GM21619 (cell line): ENCODE results near the gene HIVEP1.

Experiments
- ATAC-seq: cut with Tn5 transposase; IDR thresholded peaks from one replicate; pipeline ENCODE4 v1.9.1; 2021; ENCODE audit not compliant: unreplicated experiment

Gene HIVEP1

DNA sequence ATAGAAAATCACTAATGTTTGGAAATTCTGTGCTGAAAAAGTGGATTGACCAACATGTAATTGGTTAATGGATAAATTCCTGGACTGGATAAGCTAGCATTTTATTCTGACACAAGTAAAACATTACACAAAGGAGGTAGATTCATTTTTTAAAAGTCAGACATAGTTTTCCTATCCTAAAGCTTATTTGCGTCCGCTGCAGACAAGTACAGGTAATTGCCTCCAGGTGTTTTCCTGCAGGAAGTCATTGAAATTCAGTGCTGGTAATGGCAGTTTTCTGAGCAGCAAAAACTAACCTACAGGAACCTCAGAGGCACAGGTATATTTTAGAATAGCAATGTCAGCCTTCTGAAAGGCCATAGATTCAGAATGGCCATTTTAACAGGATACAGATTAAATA, 20.0 kb upstream of the HIVEP1 start:
- no peak for ATAC-seq

DNA sequence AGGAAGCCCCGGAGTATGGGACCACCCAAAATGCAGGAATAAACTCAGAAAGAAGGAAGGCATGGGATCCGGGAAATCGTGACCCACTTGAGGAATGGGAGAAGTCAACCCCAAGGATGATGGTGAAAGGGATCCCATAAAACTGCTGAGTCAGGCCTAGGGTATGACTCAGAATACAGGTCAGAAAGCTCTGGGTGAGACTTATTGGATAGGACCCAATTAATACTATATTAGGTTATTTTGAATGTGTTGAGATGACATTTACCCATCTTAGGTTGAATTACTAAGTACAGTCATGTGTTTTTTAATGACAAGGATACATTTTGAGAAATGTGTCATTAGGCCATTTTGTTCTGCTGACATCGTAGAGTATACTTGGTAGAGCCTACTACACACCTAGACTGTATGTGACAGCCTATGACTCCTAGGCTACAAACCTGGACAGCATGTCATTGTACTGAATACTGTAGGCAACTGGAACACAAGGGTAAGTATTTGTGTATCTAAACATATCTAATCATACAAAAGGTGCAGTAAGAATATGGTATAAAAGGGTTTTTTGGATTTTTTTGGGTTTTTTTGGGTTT, 17.1 kb upstream of the HIVEP1 start:
- ATAC-seq: no peak

DNA sequence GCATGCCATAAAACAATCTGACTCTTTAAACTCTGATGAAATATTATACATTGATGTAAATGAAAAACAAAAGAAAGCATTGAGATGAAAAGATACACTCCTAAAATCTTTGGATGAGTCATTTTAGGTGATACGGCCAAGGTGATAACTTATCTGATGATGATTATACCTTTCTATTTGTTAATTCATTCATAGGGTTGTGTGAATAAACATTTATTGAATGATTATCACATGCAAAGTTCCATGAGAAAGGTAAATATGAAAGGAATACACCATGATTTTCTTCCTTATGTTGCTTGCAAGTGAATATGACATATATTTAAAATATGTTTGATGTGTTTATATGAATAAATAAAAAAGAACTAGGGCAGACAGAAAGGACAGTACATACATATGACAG, 15.4 kb upstream of the HIVEP1 start:
- no peak for ATAC-seq

DNA sequence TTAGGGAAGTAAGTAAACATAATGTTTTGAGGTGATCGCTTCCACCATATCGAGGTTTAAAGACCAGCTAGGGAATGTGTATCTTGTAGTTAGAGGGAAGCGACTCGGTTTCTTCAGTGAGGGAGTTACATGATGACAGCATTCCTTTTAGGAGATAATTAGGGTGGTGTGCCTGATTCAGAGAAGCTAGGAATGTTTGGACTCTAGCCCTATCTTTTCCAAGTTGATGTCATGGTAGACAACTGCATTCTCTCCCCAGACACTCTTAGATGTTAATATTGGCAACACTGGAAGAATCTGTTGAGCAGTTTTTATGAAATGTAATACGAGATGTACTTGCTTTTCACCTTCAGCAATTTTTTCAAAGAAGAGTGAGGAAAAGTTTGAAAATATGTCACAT, 12.9 kb upstream of the HIVEP1 start:
- no peak for ATAC-seq

DNA sequence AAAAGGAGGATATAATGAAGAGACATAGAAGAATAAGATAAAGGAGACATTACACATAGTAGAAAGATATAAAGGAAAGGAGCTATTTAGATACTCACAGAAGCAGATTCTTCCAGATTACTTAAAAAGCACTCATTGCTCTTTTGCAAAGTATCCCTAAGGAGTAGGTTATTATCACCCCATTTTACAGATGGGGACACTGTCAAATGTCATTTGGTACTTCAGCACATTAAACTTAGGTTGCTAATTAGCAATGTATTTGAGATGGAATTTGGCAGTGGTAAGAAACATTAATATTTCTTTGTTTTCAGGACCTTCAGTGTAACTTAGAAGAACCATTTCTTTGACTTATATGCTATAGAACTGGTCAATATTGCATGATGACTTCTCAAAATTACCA, 11.9 kb upstream of the HIVEP1 start:
- ATAC-seq: no peak

DNA sequence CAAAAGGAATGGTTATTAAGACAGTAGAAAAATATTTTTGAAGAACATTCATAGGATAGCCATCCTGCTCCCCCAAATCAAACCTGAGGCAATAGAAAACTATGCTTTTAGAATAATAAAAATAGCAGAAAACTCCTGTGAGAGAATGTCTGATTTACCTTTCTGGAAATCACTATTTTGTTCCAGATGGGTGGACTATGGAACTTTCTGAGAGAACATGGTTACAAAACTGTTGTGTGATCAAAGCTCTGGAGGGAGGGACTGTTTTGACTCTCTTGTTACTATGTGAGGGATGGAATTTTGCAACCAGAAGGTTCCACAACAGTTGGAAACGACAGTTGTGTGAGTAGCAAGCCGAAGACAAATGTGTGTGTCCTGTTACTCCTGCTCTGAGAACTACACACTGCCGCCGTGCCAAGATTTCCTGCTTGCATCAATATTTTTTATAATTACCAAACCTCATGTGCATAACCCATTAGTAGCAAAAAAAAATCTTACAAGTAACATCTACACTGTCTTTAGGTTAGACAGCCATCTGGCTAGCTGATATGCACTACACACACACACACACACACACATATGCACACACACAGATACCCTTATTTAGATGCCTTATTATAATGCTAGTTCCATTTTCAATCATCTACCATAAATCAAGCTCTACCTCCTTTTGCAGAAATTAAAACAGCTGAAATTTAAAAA, 11.0 kb upstream of the HIVEP1 start:
- ATAC-seq: no peak

DNA sequence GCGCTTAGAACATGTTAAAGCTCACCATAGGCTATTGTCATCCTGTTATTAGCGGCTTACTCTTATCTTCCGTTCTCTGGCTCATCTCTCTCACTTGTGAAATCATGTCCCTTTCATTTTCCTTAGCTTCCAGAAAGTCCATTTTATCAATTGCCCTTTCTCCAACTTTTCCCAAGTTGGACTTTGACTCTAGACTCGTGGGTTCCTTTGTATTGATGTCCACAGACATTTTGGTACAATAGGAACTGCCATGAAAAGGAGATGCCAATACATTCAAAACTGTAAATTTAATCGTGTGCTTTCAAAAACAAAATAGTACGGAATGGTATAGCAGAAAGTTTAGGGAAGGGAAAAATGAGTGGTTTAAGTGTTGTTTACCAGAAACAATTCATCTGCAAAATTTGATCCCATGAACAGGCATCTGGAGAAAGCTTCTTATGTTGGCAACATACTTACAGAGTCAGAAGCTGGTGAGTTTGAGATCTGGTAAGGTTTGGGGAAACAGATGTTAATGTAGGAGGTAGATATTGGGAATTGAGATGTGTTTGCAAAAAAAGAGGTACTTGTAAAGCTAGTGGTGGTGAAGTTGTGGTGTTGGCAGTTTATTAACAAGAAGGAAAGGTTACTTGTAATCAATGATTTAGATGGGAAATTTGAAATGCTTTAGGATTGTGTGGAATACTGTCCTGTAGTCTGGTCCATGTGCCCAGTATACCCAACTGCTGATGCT, 10.2 kb upstream of the HIVEP1 start:
- no peak for ATAC-seq

DNA sequence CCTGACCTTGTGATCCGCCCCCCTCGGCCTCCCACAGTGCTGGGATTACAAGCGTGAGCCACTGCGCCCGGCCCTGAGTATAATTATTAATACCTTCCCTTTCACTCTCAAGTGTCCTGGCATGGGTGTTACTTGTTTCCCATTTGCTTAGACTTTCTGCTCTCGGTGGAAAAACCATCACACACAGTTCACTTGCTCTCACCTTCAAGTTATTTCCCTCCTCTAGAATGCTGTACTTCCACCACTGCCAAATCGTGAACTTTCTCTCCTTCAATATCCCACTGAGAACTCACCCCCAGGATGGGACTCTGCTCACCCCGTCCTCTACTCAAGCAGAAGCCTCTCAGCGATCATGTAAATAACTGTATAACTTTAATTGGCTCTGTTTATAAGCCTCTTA, 4.6 kb upstream of the HIVEP1 start:
- ATAC-seq: no peak

DNA sequence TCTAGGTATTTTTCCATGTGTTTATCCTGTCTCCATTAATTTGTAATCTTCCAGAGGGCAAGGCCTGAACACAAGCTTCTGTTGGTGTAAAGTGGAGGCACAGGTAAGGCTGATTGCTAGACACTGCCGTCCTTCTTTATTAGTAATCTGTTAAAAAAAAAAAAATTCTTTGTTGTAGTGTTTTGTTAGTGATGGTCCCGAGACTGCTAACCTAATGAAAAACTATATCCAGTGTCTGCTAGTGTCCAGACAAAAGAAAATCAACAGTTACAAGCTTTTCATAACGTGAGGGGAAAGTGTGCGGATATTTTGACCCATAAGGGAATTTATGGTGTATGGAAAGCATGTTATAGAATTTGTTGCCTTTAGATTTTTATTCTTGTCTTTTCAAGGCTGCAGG, 4.2 kb upstream of the HIVEP1 start:
- no peak for ATAC-seq

DNA sequence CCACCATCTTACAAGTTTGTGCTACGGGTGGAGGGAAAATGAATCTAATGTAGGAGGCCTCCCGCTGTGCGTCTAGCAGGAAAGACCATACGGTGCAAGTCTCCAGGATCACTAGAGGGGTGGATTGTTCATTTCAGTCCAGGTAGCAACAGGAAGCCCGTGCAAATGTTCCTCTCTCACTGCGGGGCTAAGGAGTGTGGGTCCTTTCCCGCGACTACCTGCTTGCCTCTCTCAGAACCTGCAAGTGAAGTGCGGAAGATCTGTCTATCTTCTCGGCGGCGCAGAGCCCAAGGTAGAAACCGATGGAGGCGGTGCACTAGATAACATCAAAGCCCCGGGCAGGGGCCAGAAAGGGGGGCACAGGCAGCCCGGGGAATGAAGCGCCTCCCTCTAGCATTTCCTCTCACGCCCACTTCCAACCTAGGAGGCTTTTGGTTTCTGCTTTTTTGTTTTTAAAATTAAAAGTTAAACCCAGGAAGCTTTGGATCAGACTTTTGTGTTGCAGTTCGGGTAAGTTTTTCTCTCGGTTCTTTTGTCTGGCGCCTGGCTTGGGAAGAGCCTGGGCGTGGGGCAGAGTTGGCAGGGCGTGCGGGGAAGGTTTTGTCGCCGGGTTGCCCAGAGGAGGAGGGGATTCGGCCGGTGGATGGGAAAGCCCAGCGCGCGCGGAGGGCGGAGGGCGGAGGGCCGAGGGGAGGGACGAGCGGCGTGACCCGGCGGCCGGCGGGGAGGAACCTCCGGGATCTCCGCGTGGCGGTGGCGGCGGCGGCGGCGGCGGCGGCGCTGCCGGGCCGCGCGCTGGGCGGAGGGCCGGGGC, 3.5 kb upstream of the HIVEP1 start:
- peak; percentile 33 for ATAC-seq

DNA sequence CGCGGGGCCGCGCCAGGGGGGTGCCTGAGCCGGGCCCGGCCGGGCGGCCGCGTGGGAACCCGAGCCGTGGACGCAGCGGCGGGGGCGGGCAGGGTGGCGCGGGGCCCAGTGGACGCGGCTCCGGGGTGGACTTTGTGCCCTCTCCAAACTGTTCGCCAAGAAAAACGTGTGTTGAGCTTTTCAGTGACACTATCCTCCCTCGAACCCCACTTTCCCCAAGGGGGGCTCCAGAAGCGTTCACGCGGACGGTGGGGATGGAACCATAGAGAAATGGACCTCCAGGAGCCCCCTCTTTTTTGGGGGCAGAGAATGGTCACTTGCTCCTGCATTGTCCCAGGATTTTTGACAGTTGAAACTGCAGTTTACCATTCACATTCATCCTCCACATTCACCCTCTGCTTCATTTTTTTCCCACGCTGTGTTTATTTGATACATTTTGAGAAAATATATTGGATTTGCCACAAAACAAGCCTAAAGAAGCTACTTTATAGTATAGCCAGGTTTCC, 2.9 kb upstream of the HIVEP1 start:
- no peak for ATAC-seq

DNA sequence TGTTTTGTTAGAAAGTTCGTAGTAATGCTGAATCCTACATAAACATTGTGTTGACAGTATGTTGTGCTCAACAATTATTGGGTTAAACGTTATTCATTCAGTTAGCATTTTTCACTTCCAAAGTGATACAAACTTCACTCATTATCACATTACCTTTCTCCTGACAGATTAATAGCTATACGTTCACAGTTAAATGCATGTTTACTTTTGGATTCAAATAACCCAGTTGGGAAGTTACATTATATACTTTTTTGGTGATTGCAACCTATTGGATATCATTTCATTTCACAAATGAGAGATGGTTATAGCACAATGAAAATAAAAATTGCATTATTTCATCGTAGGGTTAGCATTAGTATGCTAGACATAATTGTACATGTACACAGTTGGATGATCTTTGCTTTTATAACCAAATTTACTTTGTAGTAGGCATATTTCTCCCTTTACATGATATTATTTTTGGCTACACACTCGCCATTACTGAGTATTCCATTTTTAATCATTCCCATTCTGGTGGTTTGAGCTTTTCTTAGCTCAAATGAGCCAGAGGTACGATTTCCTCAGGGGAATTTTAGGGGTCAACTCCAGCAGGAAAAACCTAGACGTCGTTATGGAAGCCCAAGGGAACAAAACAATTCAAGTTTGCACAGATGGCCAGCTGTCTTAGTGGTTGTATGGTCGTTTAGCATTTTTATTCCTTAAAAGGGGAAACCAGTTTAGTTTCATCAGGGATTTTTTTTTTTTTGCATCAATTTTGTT, 2.1 kb upstream of the HIVEP1 start:
- no peak for ATAC-seq

DNA sequence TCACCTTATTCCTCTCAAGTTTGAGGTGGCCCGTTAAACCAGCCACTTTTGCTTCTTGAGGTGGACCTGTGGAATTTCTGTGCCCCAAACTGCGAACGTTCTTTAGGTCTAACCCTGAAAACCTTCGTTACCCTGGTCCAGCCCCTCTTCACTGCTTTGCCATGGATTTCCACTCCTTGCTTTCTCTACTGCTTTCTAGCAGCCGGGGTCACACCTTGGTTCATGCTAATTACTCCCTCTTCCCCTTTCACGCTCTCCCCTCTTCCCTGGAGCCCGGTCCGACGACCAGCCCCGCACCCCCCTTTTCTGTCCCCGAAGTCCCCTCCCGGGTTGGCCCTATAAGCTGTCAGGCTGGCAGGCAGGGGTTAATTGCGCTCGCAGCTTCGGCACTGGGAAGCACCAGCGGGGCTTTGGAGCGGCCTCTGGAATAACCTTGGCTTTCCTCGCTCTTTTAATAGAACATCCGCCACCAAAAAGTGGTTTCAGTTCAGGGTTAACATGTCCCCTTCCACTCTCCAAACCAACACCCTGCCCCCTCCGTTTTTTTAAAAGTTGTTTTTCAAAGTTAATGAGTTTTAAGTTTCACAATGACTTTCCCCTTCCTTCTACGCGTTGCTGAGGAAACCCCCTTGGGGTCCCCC, 1.4 kb upstream of the HIVEP1 start:
- ATAC-seq: peak; percentile 35

DNA sequence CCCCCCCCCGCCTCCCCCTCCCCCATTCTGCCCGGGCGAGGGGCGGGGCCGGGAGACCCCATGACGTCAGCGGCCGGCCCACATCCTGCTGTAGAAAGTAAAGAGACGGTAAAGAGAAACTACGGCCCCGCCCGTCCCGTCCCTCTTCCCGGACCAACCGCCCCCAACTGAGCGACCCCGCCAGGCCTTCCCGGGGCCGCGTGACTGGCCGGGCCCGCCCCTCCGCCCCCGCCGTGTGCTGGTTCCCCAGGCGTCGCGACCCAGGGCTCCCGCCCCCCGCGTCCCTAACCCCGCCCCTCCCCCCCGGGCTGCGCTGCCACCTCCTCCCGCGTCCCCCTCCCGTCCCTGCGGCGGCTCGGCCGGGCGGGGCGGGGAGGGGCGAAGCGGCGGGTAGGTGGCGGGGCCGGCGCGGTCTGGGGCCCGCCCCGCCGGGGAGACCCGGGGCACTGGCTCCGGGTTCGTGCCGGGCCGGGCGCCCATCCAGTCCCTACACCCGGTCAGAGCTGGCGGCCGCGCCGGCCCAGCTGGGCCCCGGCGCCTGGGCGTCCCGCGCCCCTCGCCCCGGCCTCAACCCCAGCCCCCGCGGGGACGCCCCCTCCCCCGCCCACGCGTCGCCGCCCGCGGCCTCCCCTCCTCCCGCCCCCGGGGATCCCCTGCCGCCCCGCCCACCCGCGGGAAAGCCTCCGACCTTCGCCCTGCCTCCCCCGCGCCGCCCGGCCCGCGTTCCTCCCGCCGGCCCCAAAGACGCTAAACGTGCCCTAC, 655 bp upstream of the HIVEP1 start:
- ATAC-seq: peak; percentile 57

DNA sequence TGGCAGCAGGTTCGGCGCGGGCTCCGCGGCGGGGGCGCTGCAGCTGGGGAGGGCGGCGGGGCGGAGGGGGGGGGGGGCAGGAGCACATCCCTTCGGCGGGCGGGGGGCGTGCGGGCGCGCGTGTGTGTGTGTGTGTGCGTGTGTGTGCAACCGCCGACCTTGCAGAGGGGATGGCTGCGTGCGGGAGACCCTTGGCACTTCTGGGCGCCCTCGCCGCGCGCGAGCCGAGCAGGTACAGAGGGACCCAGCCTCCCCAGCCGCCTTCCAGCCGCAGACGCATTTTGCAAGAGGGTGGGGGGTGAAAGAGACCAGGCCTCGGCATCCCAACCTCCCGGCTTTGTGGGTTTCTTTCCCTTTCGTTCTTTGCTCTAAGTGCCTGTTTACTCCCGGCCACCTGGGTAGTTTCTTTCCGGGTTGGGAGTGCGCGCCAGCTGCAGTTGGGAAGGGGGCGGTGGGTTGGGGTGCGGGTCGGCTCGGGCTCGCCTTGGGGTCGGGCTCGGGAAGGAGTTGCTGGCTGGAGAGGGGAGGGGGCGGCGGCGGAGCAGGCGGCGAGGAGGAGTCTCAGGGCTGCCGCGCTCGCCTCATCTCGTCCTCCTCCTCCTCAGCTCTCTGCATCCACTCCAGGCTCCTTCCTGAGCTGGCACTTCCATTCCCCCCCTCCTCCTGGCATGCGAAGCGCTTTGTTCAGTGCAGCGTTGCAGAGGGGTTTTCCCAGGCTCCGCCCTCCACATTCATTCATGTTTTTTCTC, 620 bp downstream of the HIVEP1 start:
- ATAC-seq: no peak

DNA sequence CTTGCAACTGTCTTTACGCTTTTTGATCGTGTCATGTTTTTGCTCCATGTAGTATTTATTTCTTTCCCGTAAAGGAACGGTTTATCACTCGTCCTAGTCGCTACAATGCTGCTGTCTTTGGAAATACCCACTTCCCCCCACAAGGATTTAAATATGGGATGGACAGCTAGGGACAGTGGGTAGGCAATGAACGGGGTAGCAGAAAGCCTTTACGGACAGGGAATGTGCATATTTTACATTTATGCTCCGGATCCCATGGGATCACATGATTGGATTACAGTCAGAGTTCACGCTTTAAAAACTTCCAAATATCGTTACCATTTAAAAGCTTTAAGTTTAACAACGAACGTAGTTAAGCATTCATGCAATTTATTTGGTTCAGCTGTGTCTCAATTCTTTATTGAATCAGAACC, 1.2 kb downstream of the HIVEP1 start:
- no peak for ATAC-seq

DNA sequence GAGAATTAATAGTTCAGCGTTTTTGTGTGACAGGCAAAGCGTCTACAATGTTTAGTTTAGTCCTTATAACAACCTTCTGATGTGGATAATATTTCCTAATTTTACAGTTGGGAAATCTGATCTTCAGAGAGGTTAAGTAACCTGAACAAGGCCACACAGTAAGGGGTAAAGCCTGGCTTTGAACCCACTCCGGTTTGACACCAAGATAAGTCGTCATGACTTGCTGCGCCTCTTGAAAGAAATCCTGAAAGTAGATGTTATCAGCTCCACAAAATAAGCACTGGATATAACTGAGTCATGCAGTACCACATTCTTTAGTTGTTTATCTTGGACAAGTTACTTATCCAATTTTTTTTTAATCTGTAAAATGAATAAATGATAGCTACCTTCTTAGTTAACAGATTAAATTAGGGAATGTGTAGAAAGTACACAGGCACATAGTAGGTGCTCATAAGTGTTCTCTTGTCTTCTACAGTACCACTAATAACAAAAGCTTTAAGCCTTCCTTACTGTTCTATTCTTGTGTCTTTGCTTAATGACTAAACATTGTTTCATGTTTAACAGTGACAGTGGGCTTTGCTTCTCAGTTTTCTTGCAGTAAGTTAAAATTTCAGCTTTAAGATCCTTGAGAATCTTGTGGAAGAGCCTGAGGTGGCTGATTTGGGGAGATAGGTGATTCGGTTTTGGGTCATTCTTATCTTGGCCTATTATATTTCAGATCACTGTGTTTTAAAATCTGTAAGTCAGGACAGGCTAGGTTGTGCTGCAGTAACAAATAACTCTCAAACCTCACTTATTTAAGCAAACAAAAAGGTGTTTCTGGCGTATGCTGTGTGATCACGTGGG, 2.1 kb downstream of the HIVEP1 start:
- ATAC-seq: no peak

DNA sequence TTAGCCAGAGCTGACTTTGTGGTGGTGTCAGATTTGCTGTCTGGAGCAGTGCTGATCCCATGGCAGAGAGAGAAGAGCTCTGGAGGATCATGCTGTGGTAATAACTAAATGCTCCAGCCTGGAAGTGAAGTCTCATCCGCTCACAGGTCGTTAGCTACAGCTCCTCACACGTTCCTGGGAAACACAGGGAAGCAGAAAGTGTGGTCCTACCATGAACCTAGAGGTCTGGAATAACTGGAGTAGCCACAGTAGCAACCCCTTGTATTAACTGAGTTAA, 2.7 kb downstream of the HIVEP1 start:
- ATAC-seq: no peak
